NCI-H1092 treated with DMSO at 0.1 percent for 48 hours (cell line): ENCODE data around the gene PCARE.

Source experiments
- DNase-seq: peaks from one replicate; lab custom pipeline; 2025; lab: John Stamatoyannopoulos, UW

Gene PCARE

GRCh38 chr2:29063056-29063455 is 11.3 kb downstream of the PCARE start:
- no peak for DNase-seq

GRCh38 chr2:29062371-29062770 is 12.0 kb downstream of the PCARE start:
- DNase-seq = no peak

GRCh38 chr2:29061616-29062015 is 12.7 kb downstream of the PCARE start:
- DNase-seq = no peak

- peak; percentile 23 for DNase-seq
Observed at GRCh38 chr2:29061176-29061575, 13.1 kb downstream of the PCARE start.

GRCh38 chr2:29060441-29060840 is 13.9 kb downstream of the PCARE start:
- no peak for DNase-seq

DNA sequence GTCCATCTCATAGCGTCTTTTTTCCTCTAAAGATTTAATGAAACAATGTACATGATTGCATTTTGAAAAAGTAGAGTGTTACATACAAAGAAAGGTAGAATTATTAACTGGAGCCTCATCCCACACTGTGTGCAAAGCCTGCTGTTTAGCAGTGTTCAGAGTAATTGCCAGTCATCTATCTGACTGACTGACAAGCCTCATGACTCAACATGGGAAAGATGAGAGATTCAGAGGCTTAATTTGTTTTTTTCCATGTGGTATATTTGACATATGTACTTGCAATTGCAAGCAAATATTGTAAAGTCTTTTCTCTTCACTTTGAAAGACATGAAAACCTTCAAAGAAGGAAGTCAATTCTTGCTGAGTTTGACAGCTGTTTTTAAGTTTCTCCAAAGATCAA is 14.7 kb downstream of the PCARE start:
- DNase-seq = no peak

DNA sequence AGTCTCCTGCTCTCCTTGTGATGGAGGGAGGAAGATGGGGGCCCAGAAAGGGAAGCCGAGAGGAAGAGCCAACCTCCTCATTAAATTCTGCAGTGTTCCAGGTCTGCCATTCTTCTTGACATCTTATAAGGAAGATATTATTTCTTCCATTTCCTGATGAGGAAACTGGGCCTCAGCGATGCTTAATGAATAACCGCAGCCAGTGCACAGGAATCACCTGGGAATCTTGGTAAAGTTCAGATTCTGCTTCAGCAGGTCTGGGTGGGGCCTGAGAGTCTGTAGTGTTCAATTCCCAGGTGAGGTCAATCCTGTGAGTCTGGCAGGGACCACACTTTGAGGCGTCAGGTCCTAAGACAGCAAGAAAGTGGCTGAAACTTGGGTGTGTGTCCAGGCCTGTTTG is 17.3 kb downstream of the PCARE start:
- DNase-seq = no peak

GRCh38 chr2:29056452-29056851 is 17.9 kb downstream of the PCARE start:
- DNase-seq = no peak

GRCh38 chr2:29055601-29056000 is 18.7 kb downstream of the PCARE start:
- DNase-seq = no peak

- no peak for DNase-seq
Observed at GRCh38 chr2:29054430-29054829, 19.9 kb downstream of the PCARE start.

DNA sequence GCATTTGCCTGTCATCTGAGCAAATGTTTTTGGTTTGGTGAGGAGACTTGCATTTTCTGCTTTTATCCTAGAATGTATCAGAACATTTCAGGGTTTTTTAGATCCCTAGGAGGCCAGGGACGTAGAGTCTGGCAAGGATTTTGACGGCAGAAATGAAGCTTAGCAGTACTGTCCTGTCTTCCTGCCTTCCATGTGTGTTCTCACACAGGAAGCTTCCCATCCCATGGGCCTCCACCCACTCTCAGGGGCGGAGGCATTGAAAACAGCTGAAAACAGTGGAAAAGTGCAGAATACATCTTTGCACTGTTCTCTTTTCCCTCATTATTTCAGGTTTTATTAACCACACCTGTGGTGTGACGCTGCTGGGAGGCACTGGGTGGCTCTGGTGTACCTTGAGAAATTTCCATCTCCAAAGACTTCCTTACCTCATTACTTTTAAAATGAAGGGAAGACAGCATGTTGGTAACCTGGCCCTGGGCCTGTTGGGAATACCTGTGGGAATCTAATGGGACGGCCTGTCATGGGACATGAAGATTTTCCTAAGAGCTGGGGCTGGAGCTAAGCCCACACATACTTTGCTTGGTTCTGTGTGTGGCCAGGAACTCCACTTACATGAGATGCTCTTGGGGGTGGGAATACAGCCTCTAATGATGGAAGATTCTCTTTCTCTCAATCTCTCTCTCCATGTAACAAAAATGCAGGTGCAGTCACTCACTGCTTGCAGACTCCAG is 20.5 kb downstream of the PCARE start:
- no peak for DNase-seq

GRCh38 chr2:29053223-29053622 is 21.1 kb downstream of the PCARE start:
- DNase-seq = no peak

GRCh38 chr2:29052807-29053206 is 21.5 kb downstream of the PCARE start:
- no peak for DNase-seq

GRCh38 chr2:29051730-29052129 is 22.6 kb downstream of the PCARE start:
- no peak for DNase-seq

DNA sequence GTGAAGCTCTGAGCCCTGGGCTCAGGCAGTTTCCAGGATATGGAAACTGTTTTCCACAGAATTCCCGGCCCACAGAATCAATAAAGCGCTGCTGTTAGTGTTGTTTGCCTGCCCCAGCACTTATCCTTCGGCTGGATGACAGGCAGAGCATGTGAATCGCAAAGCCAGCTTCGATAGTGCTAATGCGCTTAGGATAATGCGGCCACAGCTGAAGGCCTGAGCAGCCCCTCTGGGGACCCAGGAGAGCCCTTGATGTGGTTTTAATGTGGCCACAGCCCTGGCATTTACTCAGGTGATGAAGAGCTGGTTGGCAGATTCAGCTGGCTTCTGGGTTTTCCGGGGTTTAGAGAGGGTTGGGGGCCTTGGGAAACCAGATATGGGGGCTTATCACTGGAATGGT is 23.7 kb downstream of the PCARE start:
- peak; percentile 34 for DNase-seq

- no peak for DNase-seq
Observed at GRCh38 chr2:29047083-29047845, 27.1 kb downstream of the PCARE start.

GRCh38 chr2:29046321-29046720 is 28.0 kb downstream of the PCARE start:
- no peak for DNase-seq

DNA sequence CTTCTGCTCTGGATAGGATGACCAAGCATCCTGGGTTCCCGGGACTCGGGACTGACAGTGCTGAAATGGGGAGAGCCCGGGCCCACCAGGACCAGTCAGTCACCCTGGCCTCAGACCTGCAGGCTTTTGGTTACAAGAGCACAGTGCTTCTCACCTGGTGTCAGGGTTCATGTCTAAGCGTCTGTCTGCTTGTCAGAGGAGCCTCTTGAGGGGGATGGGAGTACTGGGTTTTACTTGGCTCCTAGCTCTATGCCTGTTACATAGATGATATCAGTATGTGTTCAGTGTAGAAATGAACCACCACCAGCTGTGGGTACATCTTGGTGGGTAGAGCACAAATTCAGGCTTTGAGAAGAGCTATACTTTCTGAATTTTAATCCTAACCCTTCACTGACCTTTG is 29.9 kb downstream of the PCARE start:
- DNase-seq = no peak

DNA sequence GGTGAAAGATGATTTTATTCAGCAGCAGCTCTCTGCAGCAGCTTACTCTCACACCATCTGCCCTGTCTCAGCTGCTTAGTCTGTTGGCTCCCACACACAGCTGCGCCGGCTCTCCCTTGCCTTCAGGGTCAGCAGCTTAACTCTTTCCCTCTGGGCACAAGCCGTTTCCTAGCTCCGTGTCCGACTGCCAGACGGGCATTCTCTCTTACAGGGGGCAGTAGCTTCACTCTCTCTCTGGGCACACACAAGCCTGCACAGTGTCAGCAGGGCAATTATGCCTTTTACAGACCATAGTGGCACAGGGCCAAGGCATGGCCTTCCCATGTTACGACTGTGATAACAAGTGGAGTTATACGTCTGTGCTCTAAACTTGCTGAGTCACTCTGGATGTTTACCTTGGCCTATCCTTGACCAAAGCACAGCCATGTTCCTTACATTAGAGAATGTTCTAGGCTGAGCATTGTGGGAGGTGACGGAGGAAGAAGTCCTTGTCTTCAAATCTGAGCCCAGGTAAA is 31.7 kb downstream of the PCARE start:
- peak; percentile 32 for DNase-seq

DNA sequence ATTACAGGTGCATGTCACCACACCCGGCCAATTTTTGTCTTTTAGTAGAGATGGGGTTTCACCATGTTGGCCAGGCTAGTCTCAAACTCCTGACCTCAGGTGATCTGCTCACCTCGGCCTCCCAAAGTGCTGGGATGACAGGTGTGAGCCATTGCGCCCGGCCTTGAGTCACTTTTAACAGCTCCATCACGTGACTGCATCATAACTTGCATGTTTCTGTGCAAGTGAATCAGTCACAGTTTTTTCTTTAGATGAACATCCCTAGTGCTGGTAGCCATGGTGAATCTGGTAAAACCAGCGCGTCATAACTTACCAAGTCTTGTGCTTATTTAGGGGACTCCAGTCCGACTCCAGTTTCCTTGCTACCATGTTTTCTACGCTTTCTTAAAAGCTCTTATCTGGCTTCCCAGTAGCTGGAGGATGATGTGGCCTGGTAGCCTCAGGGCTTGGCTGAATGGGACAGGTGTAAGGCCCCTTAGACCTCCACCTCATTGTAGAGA is 33.1 kb downstream of the PCARE start:
- no peak for DNase-seq

- no peak for DNase-seq
Observed at GRCh38 chr2:29040552-29040951, 33.8 kb downstream of the PCARE start.

- no peak for DNase-seq
Observed at GRCh38 chr2:29039718-29040480, 34.4 kb downstream of the PCARE start.
